GM06990 (cell line): ENCODE measurements around the gene LAMTOR2.
A peak's percentile ranks its signal among the peaks of the same experiment; 100 is the strongest.

Experiments
- DNase-seq: peaks from one replicate; pipeline ENCODE4 v3.0.0-alpha.2; 2011; ENCODE audit not compliant: insufficient read length; ENCODE audit errors: extremely low read depth
- H3K27me3 ChIP-seq: replicated peaks from 2 replicates; pipeline ENCODE4 v1.6.0; 2011; ENCODE audit warnings: low read length; ENCODE audit not compliant: control insufficient read depth, insufficient read depth
- H3K36me3 ChIP-seq: 2 replicates; pipeline ENCODE4 v1.5.1; 2011; ENCODE audit warnings: low read length; ENCODE audit not compliant: control insufficient read depth, insufficient read depth
- H3K4me3 ChIP-seq: replicated peaks from 2 replicates; pipeline ENCODE4 v1.5.1; 2011; ENCODE audit warnings: low read depth, mild to moderate bottlenecking, control low read depth, low read length
- CTCF ChIP-seq: IDR thresholded peaks from 2 replicates; pipeline ENCODE4 v1.5.1; 2011; ENCODE audit warnings: low read length, control low read depth, mild to moderate bottlenecking, inconsistent platforms; ENCODE audit not compliant: insufficient read depth, poor library complexity, severe bottlenecking

Gene LAMTOR2

DNA sequence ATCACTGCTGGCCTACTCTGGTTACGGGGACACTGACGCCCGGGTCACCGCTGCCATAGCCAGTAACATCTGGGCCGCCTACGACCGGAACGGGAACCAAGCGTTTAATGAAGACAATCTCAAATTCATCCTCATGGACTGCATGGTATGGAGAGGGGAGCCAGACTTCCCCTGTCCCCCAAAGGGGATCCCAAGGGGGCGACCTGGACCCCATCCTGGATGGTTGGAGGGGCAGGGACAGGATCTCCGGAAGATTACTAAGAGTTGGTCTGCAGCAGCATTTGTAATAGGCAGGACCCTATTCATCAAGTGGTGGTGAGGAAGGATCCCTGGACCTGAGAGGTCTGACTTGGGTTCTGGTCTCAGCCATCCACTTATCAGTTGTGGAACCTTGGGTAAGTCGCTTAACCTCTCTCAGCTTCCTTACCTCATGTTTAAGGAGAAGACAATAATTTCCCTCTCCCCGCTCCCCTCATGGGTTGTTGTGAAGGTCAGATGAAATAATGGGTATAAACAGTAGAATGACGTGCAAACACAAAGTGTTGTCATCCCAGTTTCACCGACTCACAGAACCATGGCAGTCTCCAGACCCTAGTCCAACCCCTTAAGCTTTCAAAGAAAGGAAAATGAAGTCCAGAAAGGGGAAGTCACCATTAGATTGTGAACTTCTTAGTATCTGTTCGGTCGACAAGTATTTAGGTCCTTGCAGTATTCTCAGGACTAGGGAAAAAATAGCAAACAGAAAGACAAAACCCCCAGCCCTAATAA is 883 bp downstream of the LAMTOR2 start:
- peak; percentile 17 for DNase-seq
- no peak for TF ChIP-seq CTCF
- H3K36me3 ChIP-seq: peaks cover 4% of the 10 kb centered on the region
- peak overlapping the region; percentile 99 for H3K4me3 ChIP-seq
- no peaks in the 10 kb centered on the region for H3K27me3 ChIP-seq

DNA sequence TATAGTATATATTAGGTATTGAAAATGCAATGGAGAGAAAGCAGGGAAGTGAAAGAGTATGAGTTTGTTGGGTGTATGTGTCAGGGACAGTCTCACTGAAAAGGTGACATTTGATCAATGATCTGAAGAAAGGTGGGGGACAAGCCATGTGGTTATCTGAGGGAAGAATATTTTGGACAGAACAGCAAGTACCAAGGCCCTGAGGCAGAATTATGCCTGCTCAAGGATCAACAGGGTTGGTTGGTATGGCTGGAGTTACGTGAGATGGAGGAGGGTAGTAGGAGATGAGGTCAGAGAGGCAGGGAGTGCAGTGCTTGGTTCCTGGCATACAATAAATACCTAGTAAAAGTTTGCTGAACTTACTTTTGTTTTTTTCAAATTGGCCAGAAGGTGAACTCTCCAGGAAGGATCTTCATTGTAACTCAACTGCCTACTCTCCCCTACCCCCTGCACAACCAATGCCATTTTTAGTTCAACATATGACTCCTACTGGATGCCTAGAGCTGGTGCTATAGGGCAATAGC is 1.8 kb downstream of the LAMTOR2 start:
- Histone ChIP-seq H3K27me3 (no peaks in the 10 kb centered on the region), H3K4me3 (no peak overlapping the region), H3K36me3 (peaks cover 2% of the 10 kb centered on the region)
- no peak for DNase-seq
- no peak for TF ChIP-seq CTCF

DNA sequence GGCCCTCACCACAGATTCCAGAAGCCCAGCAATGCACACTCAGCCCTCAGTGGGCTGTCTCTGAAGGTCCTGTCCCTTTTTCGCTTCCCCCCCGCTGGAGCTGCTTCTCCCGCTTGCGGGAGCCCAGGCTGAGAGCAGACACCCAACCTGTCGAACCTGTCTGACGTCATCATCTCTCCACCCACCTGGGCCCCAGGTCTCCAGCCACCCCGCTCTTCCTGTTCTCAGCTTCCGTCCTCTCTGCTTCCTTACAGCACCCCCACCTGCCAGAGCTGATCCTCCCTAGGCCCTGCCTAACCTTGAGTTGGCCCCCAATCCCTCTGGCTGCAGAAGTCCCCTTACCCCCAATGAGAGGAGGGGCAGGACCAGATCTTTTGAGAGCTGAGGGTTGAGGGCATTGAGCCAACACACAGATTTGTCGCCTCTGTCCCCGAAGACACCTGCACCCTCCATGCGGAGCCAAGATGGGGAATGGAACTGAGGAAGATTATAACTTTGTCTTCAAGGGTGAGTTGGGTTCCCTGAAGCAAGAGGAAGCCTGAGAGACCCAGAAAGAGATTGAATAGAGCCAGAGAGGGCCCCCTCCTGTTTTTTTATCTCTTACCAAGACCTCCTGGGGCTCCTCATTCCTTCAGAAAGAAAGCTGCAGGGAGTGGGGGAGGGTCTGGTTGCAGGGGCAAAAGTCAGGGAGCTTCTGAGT is 6.5 kb downstream of the LAMTOR2 start, which contains the start of gene RAB25:
Gene RAB25, plus strand, starts transcription at position 224 of the 700 bp plus-strand sequence. Its CDS starts 241 bp downstream, at position 465.
- Histone ChIP-seq H3K4me3 (no peak within 1 kb of the TSS), H3K27me3 (no peaks in the 10 kb centered on the region), H3K36me3 (peaks cover 2% of the 10 kb centered on the region)
- DNase-seq: no peak
- TF ChIP-seq CTCF: no peak

DNA sequence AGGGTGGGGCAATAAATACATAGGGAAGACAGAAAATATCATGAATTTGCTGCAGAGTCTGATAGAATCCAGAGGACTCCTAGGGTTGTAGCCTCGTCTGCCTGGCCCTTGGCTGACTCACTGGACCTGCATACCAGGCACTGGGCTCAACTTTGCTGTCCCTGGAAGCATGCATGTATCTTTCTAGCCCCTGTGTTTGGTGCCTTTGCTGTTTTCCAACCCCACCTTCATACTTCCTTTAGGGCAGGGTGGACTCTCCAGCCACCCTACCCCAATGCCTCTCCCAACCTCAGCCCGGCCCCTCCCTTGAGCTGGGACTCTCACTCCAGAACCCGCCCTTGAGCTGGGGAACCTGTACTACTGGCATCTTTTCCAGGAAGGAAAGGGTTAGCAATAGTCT is 7.6 kb downstream of the LAMTOR2 start:
- peaks cover 2% of the 10 kb centered on the region for H3K36me3 ChIP-seq
- no peak for TF ChIP-seq CTCF
- H3K27me3 ChIP-seq: no peaks in the 10 kb centered on the region
- no peak for DNase-seq
- no peak overlapping the region for H3K4me3 ChIP-seq

DNA sequence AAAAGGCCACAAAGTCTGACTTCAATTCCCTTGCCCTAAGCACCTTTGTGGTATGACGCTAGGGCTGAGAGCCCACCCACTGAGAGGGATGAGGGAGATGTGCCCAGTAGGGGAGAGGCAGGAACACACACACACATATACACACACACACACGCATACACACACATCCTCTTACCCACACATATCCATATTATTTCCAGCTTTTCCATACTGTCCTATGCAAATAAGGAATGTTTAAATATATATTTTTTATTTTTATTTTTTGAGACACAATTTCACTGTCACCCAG is 9.4 kb downstream of the LAMTOR2 start:
- no peak for TF ChIP-seq CTCF
- DNase-seq: no peak
- Histone ChIP-seq H3K36me3 (no peaks in the 10 kb centered on the region; the same call in none of the 2 replicates), H3K27me3 (no peaks in the 10 kb centered on the region), H3K4me3 (no peak overlapping the region)
